ENCODE data around the gene HOXB9. TPM values are rescaled to one million over a fixed set of nuclear protein-coding genes. Genes with fewer than 3 reads are reported as not detected.

Gene HOXB9
- total and polyA plus RNA-seq, 9 of the 15 experiments (the other 6 are each of a cell fraction or from before 2014, with no cell fraction given): 3.1 to 196 (median 77.6) TPM

GRCh38 chr17:48636177-48637018 lies 10.2 kb upstream of the HOXB9 start (continued):
- TF ChIP-seq ZNF407 (IDR thresholded peaks at IDR 0.05; ENCODE audit: low read depth) (no peak), CBFB (CRISPR knock-in tag; IDR thresholded peaks at IDR 0.05) (no peak), CBX5 (IDR thresholded peaks at IDR 0.05; ENCODE audit: borderline replicate concordance, low read depth) (no peak), ZNF347 (CRISPR knock-in tag; IDR thresholded peaks at IDR 0.05; ENCODE audit: low read depth) (no peak), UBTF (IDR thresholded peaks at IDR 0.05; ENCODE audit: borderline replicate concordance in 1 of 2, low read depth in 2 of 2, low read length in 2 of 2) (peak; percentile 83 to 84; a peak in 3 of 4 replicates), SOX6 (IDR thresholded peaks at IDR 0.05) (0 out of 2 replicates have a peak, but pooled peaks have one; percentile 44), ZBTB11 (CRISPR knock-in tag; IDR thresholded peaks at IDR 0.05) (no peak), RBM39 (optimal IDR thresholded peaks at IDR 0.05; ENCODE audit: low read depth, low read length) (no peak), SMARCC2 (IDR thresholded peaks at IDR 0.05; ENCODE audit: low read depth) (peak; percentile 82), YY1 (IDR thresholded peaks at IDR 0.05; ENCODE audit: borderline replicate concordance in 1 of 3, control insufficient read depth in 1 of 3, extremely low read depth in 1 of 3, insufficient read depth in 3 of 3, insufficient read length in 1 of 3, insufficient replicate concordance in 2 of 3, low read depth in 1 of 3, low read length in 2 of 3) (peak in 2 of 3 experiments; percentile 30 to 69)

Measured in K562 (cell line).